ENCODE data around the gene XRN2. TPM values are rescaled to one million over a fixed set of nuclear protein-coding genes. Genes with fewer than 3 reads are reported as not detected.

Gene XRN2
- total and polyA plus RNA-seq, 7 experiments from 2014 or later: 51.7 to 83.2 (median 61.7) TPM

DNA sequence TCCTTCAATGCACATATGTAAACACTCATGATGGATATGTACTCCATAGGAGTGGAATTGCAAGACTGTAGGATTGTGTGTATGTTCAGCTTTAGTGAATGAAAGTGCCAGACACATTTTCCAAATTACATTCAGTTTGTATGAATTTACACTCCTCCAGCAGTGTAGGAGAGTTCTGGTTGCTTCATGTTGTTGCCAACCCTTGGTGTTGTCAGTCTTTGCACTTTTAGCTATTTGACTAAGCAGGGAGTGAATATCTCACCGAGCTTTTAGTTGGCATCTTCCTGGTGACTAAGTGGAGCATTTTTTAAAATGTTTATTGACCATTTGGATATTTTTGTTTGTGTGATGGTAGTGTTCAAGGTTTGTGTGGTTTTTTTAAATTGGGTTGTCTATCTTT is 70.3 kb downstream of the XRN2 start:
- Mint-ChIP-seq H3K9me3 (no peaks in the 10 kb centered on the region), H3K27me3 (no peaks in the 10 kb centered on the region), H3K4me3 (no peak overlapping the region), H3K36me3 (peaks cover 10 to 62% (median 27%) of the 10 kb centered on the region in 5 donors), H3K4me1 (peaks cover 4 to 28% (median 13%) of the 10 kb centered on the region in 7 donors), H3K27ac (peak overlapping the region in 1 of 9 donors; percentile 1)
- no peak for DNase-seq
- Histone ChIP-seq H3K27ac (ENCODE audit: low read depth, low read length) (no peak overlapping the region), H3K4me1 (ENCODE audit: control insufficient read depth in 2 of 2, insufficient read depth in 2 of 2, low read length in 2 of 2) (no peaks in the 10 kb centered on the region), H3K9me3 (ENCODE audit: control insufficient read depth in 2 of 3, low read length in 3 of 3) (no peaks in the 10 kb centered on the region), H3K36me3 (ENCODE audit: control insufficient read depth in 2 of 3, insufficient read depth in 3 of 3, low read length in 3 of 3) (peaks cover 7 to 28% (median 8%) of the 10 kb centered on the region in 3 experiments), H3K4me3 (ENCODE audit: low read length) (no peak overlapping the region), H3K27me3 (ENCODE audit: control insufficient read depth in 2 of 2, insufficient read depth in 2 of 2, low read length in 2 of 2) (no peaks in the 10 kb centered on the region)
- ATAC-seq: no peak
- ChIA-PET POLR2A (no interaction called here), CTCF (no interaction called here)
- intact Hi-C loops (cut with micrococcal nuclease): no loop called here

DNA sequence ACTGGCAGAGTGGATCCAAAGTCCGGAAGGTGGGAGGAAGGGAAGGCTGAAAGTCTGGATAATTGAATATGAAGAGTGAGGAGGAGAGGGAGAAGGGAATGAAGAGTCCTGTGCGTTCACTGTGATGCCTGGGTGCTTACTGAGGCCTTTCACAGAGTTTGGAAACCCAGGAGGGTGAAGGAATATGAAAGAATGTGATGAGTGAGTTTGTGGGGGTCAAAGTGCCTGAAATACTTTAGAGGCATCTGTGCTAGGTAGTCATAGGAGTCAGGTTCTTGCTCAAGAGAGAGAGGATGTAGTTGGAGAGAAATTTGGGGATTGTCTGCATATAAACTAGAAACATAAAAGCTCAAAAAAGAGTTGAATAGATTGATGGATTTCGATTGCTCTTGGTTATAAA is 73.5 kb downstream of the XRN2 start:
- H3K9me3 ChIP-seq (ENCODE audit: control insufficient read depth in 2 of 3, low read length in 3 of 3): no peaks in the 10 kb centered on the region
- H3K4me3 ChIP-seq (ENCODE audit: low read length): no peak overlapping the region
- H3K36me3 ChIP-seq (ENCODE audit: control insufficient read depth in 2 of 3, insufficient read depth in 3 of 3, low read length in 3 of 3): peaks cover 0 to 32% (median 8%) of the 10 kb centered on the region in 3 experiments
- no peaks in the 10 kb centered on the region for H3K27me3 Mint-ChIP-seq
- CTCF ChIA-PET: no interaction called here
- DNase-seq (no peak), ATAC-seq (no peak)
- peak overlapping the region in 1 of 9 donors; percentile 6 for H3K27ac Mint-ChIP-seq
- no peaks in the 10 kb centered on the region for H3K4me1 ChIP-seq (ENCODE audit: control insufficient read depth in 2 of 2, insufficient read depth in 2 of 2, low read length in 2 of 2)
- POLR2A ChIA-PET: no interaction called here
- no peaks in the 10 kb centered on the region for H3K27me3 ChIP-seq (ENCODE audit: control insufficient read depth in 2 of 2, insufficient read depth in 2 of 2, low read length in 2 of 2)
- peaks cover 6 to 66% (median 40%) of the 10 kb centered on the region in 5 donors for H3K36me3 Mint-ChIP-seq
- H3K9me3 Mint-ChIP-seq: no peaks in the 10 kb centered on the region
- H3K4me3 Mint-ChIP-seq: no peak overlapping the region
- no peak overlapping the region for H3K27ac ChIP-seq (ENCODE audit: low read depth, low read length)
- intact Hi-C loops (cut with micrococcal nuclease): no loop called here
- peaks cover 4 to 24% (median 13%) of the 10 kb centered on the region in 7 donors for H3K4me1 Mint-ChIP-seq

DNA sequence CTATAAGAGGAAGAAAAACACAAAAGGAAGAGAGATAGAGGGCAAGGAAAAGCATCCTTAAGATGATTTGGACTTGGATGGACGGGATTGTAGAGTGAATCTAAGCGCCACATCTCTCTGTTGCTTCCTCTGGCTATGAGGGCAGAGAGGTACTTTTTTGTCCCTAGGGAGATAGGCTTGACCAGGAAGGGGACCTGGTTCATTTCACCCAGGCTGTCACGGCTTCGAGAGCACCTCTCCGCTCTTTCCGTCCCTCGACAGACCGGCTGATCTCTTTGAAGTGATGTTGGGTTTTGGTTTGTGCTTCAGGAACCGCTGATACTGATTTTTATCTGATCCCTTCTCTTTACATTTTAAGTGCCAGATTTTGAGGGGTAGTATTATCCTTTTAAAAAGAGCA is 74.6 kb downstream of the XRN2 start:
- intact Hi-C loops (cut with micrococcal nuclease): no loop called here
- DNase-seq (no peak), ATAC-seq (no peak)
- H3K27me3 Mint-ChIP-seq: no peaks in the 10 kb centered on the region
- ChIA-PET CTCF (interaction anchor here (0.6 kb wide), 1 partner anchor 127 kb away, joined by 5 read pairs; no protein-coding TSS in a partner anchor), POLR2A (no interaction called here)
- H3K36me3 Mint-ChIP-seq: peaks cover 6 to 66% (median 41%) of the 10 kb centered on the region in 5 donors
- no peak overlapping the region for H3K4me3 Mint-ChIP-seq
- H3K36me3 ChIP-seq (ENCODE audit: control insufficient read depth in 2 of 3, insufficient read depth in 3 of 3, low read length in 3 of 3): peaks cover 0 to 42% (median 15%) of the 10 kb centered on the region in 3 experiments
- H3K4me1 ChIP-seq (ENCODE audit: control insufficient read depth in 2 of 2, insufficient read depth in 2 of 2, low read length in 2 of 2): no peaks in the 10 kb centered on the region
- H3K27ac Mint-ChIP-seq: no peak overlapping the region
- no peaks in the 10 kb centered on the region for H3K9me3 ChIP-seq (ENCODE audit: control insufficient read depth in 2 of 3, low read length in 3 of 3)
- H3K4me1 Mint-ChIP-seq: peaks cover 4 to 19% (median 13%) of the 10 kb centered on the region in 7 donors
- no peak overlapping the region for H3K27ac ChIP-seq (ENCODE audit: low read depth, low read length)
- no peaks in the 10 kb centered on the region for H3K9me3 Mint-ChIP-seq
- H3K4me3 ChIP-seq (ENCODE audit: low read length): no peak overlapping the region
- no peaks in the 10 kb centered on the region for H3K27me3 ChIP-seq (ENCODE audit: control insufficient read depth in 2 of 2, insufficient read depth in 2 of 2, low read length in 2 of 2)

DNA sequence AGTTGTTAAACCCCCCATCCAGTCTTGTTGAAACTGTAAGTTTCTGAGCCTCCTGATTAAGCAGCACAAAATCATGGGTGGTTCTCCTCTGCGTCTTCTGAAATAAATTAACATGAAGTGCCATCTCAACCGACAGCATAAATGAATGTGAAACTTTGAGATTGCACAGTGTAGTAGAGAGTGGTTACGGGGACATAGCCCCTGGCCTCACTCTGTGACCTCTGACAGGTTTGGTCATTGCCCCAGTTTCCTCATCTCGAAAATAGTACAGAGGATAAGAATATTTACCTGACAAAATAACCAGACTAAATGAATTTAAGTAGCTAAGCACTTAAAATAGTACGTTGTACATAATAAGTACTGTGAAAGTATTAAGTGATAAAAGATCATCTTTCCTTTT is 75.1 kb downstream of the XRN2 start:
- H3K36me3 ChIP-seq (ENCODE audit: control insufficient read depth in 2 of 3, insufficient read depth in 3 of 3, low read length in 3 of 3): peaks cover 0 to 48% (median 15%) of the 10 kb centered on the region in 3 experiments
- DNase-seq (no peak), ATAC-seq (no peak)
- H3K27ac Mint-ChIP-seq: no peak overlapping the region
- no peaks in the 10 kb centered on the region for H3K4me1 ChIP-seq (ENCODE audit: control insufficient read depth in 2 of 2, insufficient read depth in 2 of 2, low read length in 2 of 2)
- H3K27me3 ChIP-seq (ENCODE audit: control insufficient read depth in 2 of 2, insufficient read depth in 2 of 2, low read length in 2 of 2): no peaks in the 10 kb centered on the region
- POLR2A ChIA-PET: interaction anchor here (0.6 kb wide), 1 partner anchor 47 kb away, joined by 4 read pairs; no protein-coding TSS in a partner anchor
- H3K9me3 ChIP-seq (ENCODE audit: control insufficient read depth in 2 of 3, low read length in 3 of 3): no peaks in the 10 kb centered on the region
- H3K36me3 Mint-ChIP-seq: peaks cover 6 to 64% (median 44%) of the 10 kb centered on the region in 5 donors
- CTCF ChIA-PET: no interaction called here
- H3K4me1 Mint-ChIP-seq: peaks cover 4 to 19% (median 12%) of the 10 kb centered on the region in 7 donors
- H3K4me3 ChIP-seq (ENCODE audit: low read length): no peak overlapping the region
- intact Hi-C loops (cut with micrococcal nuclease): no loop called here
- no peak overlapping the region for H3K4me3 Mint-ChIP-seq
- H3K27ac ChIP-seq (ENCODE audit: low read depth, low read length): no peak overlapping the region
- H3K9me3 Mint-ChIP-seq: no peaks in the 10 kb centered on the region
- H3K27me3 Mint-ChIP-seq: no peaks in the 10 kb centered on the region

DNA sequence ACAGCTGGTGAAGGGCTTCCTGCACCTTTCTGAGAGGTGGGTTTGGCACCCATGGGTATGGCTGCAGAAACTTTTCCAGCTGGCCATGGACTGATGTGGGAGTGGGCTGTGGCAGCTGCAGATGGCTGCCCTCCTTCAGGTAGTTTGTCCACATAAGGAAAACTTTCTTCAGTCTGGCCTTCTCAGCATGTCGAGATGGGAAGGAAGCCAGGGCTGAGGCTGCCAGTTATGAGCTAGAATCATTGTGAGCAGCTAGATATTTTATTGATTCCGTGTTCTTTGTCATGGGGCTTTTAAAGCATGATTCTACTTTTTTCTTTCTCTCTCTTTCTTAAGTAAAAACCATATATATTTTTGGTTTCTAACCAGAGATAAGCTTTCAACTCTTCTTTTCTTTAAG is 77.6 kb downstream of the XRN2 start:
- no peak for DNase-seq
- Mint-ChIP-seq H3K9me3 (no peaks in the 10 kb centered on the region), H3K27me3 (no peaks in the 10 kb centered on the region), H3K36me3 (peaks cover 9 to 61% (median 46%) of the 10 kb centered on the region in 5 donors), H3K4me1 (peaks cover 4 to 19% (median 5%) of the 10 kb centered on the region in 7 donors), H3K27ac (peak overlapping the region in 1 of 9 donors; percentile 36), H3K4me3 (no peak overlapping the region)
- Histone ChIP-seq H3K4me3 (ENCODE audit: low read length) (no peak overlapping the region), H3K36me3 (ENCODE audit: control insufficient read depth in 2 of 3, insufficient read depth in 3 of 3, low read length in 3 of 3) (peaks cover 0 to 66% (median 17%) of the 10 kb centered on the region in 3 experiments), H3K27me3 (ENCODE audit: control insufficient read depth in 2 of 2, insufficient read depth in 2 of 2, low read length in 2 of 2) (no peaks in the 10 kb centered on the region), H3K27ac (ENCODE audit: low read depth, low read length) (no peak overlapping the region), H3K9me3 (ENCODE audit: control insufficient read depth in 2 of 3, low read length in 3 of 3) (no peaks in the 10 kb centered on the region), H3K4me1 (ENCODE audit: control insufficient read depth in 2 of 2, insufficient read depth in 2 of 2, low read length in 2 of 2) (no peaks in the 10 kb centered on the region)
- ChIA-PET POLR2A (no interaction called here), CTCF (no interaction called here)
- no peak for ATAC-seq
- intact Hi-C loops (cut with micrococcal nuclease): no loop called here

DNA sequence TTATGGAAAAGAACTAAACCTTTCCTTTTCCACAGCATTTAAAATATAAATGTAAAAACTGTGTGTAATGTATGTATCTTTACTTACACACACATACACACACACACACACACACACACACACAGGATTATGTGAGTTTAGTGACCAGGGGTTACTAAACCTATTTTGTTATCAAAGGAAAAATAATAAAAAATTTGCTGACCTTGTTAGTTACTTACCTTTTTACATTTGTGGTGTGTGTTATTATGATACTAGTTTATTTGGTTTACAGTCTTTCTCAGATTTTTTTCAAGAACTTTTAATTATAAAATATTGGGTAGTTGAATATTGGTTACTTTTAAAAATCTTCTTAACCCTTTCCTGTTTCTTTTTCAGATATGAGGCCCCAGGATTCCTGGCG is 78.5 kb downstream of the XRN2 start:
- no peak overlapping the region for H3K4me3 Mint-ChIP-seq
- H3K27me3 Mint-ChIP-seq: no peaks in the 10 kb centered on the region
- Histone ChIP-seq H3K36me3 (ENCODE audit: control insufficient read depth in 2 of 3, insufficient read depth in 3 of 3, low read length in 3 of 3) (peaks cover under 1 to 73% (median 17%) of the 10 kb centered on the region in 3 experiments), H3K9me3 (ENCODE audit: control insufficient read depth in 2 of 3, low read length in 3 of 3) (no peaks in the 10 kb centered on the region), H3K27me3 (ENCODE audit: control insufficient read depth in 2 of 2, insufficient read depth in 2 of 2, low read length in 2 of 2) (no peaks in the 10 kb centered on the region), H3K4me3 (ENCODE audit: low read length) (no peak overlapping the region), H3K27ac (ENCODE audit: low read depth, low read length) (no peak overlapping the region), H3K4me1 (ENCODE audit: control insufficient read depth in 2 of 2, insufficient read depth in 2 of 2, low read length in 2 of 2) (no peaks in the 10 kb centered on the region)
- H3K4me1 Mint-ChIP-seq: peaks cover 0 to 14% (median 5%) of the 10 kb centered on the region in 7 donors
- no peak overlapping the region for H3K27ac Mint-ChIP-seq
- no peaks in the 10 kb centered on the region for H3K9me3 Mint-ChIP-seq
- ATAC-seq (no peak), DNase-seq (no peak)
- ChIA-PET CTCF (interaction anchor here (0.7 kb wide), 1 partner anchor 14 kb away, joined by 3 read pairs; no protein-coding TSS in a partner anchor), POLR2A (no interaction called here)
- H3K36me3 Mint-ChIP-seq: peaks cover 9 to 63% (median 46%) of the 10 kb centered on the region in 5 donors
- intact Hi-C loops (cut with micrococcal nuclease): no loop called here

DNA sequence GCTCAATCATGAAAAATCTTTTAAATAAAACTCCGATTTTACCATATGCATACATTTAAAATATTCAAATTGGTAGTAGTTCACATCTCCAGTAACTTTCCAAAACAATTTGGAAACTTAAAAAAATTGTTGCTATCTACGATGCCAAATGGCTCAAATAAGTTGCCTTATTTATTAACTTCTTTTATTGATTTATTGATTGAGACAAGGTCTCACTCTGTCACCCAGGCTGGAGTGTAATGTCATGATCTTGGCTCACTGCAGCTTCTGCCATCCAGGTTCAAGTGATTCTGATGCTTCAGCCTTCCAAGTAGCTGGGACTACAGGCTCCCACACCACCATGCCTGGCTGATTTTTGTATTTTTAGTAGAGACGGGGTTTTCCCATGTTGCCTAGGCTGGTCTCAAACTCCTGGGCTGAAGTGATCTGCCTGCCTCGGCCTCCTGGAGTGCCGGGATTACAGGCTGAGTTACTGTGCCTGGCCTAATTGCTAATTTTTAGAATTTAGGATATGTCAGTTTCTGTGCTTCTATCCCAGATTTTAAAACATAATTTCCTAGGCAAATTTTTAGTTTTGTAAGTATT is 81.3 kb downstream of the XRN2 start:
- no peak for DNase-seq
- no peaks in the 10 kb centered on the region for H3K4me1 Mint-ChIP-seq

More for the DNA sequence above, 81.3 kb downstream of the XRN2 start:
- intact Hi-C loops (cut with micrococcal nuclease): no loop called here
- Histone ChIP-seq H3K4me1 (ENCODE audit: control insufficient read depth in 2 of 2, insufficient read depth in 2 of 2, low read length in 2 of 2) (no peaks in the 10 kb centered on the region), H3K9me3 (ENCODE audit: control insufficient read depth in 2 of 3, low read length in 3 of 3) (no peaks in the 10 kb centered on the region), H3K27me3 (ENCODE audit: control insufficient read depth in 2 of 2, insufficient read depth in 2 of 2, low read length in 2 of 2) (no peaks in the 10 kb centered on the region), H3K27ac (ENCODE audit: low read depth, low read length) (no peak overlapping the region), H3K36me3 (ENCODE audit: control insufficient read depth in 2 of 3, insufficient read depth in 3 of 3, low read length in 3 of 3) (peaks cover 6 to 80% (median 20%) of the 10 kb centered on the region in 3 experiments), H3K4me3 (ENCODE audit: low read length) (no peak overlapping the region)
- Mint-ChIP-seq H3K27me3 (no peaks in the 10 kb centered on the region), H3K9me3 (no peaks in the 10 kb centered on the region), H3K36me3 (peaks cover 17 to 61% (median 36%) of the 10 kb centered on the region in 5 donors), H3K27ac (no peak overlapping the region), H3K4me3 (no peak overlapping the region)
- CTCF ChIA-PET: no interaction called here
- POLR2A ChIA-PET: no interaction called here
- no peak for ATAC-seq
